ENCODE measurements around the gene ATP6V0C.
"Not testable (repeated sequence)": the region's sequence is repeated elsewhere in the genome, so short reads cannot be mapped to it uniquely, and the experiment has no call there.

Gene ATP6V0C

DNA sequence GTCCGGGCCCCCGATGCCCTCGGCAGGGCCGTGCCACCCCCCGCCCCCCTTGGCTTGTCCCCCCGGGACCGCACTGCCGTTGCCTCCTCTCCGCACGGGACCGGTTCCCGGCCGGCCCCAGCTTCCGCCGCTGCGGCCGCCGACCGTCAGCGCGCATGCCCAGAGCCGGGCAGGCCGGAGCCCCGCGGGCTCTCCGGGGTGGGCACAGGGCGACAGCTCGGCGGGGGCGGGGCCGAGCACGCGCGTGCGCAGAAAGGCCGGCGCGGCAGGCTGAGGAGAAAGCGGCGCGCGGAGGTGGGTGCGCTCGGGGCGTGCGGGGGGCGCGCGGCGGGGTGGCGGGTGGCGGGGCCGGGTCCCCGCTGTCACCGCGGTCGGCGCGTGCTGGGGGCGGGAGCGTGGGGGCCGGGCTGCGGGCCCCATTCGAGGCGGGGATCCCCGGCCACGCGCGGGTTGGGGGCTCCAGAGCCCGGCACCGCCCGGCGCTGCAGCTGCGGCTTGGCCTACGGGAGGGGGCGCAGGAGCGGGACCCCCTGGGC lies 38.8 kb upstream of the ATP6V0C start, which contains the start of gene TBC1D24:
Gene TBC1D24, plus strand, starts transcription at position 251 of the 536 bp plus-strand sequence. CDS start 21,022 bp downstream, outside the sequence.
- DNase-seq (ENCODE audit: low read depth), result peak; percentile 71

- DNase-seq (ENCODE audit: low read depth), result no peak
Measured at GRCh38 chr16:2475413-2476344, 38.1 kb upstream of the ATP6V0C start.

DNA sequence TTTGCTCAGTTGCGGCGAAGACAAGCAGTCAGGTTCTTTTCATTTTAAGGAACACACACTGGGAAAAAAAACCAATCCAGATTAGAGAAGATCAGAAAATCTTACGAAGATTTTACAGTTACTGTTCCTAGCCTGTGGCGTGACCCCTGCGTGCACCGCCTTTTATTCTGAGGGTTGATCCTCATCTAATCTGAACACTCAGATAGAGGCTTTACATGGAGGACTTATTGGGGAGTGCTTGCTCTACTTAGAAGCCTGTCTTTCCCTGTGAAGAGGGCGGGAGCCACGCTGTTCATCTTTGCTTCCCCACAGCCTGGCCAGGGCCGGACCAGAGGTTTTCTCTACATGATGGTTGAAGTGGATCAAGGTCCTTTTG lies 37.4 kb upstream of the ATP6V0C start:
- no peak for DNase-seq (ENCODE audit: low read depth)

DNA sequence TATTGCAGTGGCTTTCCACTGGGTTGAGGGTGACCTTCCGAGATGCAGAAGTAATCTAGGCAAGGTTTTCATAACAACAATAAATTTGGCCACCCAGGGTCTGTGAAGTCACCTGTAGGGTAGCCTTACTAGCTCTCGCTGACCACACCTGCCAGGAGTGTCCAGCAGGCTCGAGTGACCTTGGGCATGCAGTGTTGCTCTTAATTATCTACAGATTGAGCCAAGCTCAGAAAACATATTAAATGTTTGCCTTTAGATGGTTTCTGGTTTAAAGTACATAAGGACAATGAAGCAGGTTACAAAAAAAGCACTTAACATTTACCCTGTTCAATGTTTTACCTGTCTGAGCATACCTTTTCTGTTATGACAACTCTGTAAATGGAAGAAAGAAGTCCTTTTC lies 37.0 kb upstream of the ATP6V0C start:
- DNase-seq (ENCODE audit: low read depth), result no peak

DNA sequence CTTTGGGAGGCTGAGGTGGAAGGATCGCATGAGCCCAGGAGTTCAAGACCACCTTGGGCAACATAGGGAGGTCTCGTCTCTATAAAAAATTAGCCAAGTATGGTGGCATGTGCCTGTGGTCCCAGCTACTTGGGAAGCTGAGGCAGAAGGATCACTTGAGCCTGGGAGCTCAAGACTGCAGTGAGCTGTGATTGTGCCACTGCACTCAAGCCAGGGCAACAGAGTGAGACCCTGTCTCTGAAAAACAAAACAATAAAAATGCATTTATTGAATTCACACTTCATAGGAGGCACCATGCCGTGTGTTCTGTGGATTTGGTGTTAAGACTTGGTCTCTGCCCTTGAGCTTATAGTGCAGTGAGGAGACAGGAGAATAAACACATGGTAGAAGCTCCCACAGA lies 36.4 kb upstream of the ATP6V0C start:
- DNase-seq (ENCODE audit: low read depth), result no peak

DNA sequence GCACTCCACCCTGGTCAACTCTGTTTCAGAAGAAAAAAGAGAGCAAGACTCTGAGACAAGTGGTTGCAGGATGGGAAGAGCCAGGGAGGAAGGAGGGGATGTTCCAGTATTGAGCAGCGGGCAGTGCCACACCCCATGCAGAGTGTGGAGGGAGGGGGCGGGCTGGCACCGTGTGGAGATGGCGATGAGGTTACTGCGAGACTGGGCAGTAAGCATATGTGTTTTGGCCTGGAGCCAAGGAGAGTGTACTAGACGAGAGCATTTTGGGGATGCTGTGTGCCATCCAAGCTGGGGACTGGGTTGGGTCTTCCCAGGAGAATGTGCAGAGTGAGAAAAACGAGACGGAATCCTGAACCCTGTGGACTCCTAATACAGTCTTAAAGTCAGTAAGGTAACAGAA lies 35.5 kb upstream of the ATP6V0C start:
- no peak for DNase-seq (ENCODE audit: low read depth)

DNA sequence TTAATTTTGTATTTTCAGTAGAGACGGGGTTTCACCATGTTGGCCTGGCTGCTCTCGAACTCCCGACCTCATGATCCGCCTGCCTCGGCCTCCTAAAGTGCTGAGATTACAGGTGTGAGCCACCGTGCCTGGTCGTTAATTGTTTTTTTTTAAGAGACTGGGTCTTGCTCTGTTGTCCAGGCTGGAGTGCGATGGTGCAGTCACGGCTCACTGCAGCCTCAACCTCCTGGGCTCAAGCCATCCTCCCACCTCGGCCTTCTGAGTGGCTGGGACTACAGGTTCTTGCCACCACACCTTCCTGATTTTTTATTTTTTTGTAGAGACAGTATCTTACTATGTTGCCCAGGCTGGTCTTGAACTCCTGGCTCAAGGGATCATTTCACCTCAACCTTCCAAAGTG lies 33.8 kb upstream of the ATP6V0C start:
- not testable (repeated sequence) for DNase-seq (ENCODE audit: low read depth)

DNA sequence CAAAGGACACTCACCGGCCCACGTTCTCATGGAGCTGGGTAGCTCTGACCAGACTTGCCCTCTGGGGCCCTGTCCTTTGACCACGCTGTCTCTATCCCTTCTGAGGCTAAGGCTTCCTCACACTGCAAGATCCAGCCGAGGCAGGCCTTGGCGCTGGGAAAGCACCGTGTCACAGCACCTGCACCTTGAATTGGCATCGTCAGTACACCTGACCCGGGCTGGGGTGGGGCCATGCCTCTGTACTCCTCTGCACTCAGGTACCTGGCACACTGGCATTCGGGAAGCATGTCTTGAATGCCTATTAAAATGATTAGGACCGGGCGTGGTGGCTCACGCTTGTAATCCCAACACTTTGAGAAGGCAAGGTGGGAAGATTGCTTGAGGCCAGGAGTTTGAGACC lies 32.8 kb upstream of the ATP6V0C start:
- no peak for DNase-seq (ENCODE audit: low read depth)

DNA sequence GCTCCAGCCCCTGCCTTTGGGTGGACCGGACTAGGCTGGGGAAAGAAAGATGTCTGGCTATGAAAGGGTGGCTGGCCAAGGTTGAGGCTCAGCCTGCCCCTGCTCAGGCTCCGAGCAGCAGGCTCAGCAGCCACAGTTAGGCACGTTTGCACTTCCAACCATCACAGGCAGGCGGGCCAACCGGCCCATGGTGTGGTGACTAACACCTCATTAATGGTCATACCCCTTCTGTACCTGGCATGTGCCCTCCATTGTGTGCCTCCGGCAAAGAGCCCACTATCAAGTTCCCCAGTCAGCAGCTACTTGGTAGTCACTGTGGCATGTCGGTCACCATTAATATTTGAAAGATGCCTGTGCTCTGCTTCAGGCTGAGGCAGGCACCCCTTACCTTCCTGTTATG lies 32.1 kb upstream of the ATP6V0C start:
- DNase-seq (ENCODE audit: low read depth), result no peak

GRCh38 chr16:2482249-2482648 lies 31.5 kb upstream of the ATP6V0C start:
- no peak for DNase-seq (ENCODE audit: low read depth)

DNA sequence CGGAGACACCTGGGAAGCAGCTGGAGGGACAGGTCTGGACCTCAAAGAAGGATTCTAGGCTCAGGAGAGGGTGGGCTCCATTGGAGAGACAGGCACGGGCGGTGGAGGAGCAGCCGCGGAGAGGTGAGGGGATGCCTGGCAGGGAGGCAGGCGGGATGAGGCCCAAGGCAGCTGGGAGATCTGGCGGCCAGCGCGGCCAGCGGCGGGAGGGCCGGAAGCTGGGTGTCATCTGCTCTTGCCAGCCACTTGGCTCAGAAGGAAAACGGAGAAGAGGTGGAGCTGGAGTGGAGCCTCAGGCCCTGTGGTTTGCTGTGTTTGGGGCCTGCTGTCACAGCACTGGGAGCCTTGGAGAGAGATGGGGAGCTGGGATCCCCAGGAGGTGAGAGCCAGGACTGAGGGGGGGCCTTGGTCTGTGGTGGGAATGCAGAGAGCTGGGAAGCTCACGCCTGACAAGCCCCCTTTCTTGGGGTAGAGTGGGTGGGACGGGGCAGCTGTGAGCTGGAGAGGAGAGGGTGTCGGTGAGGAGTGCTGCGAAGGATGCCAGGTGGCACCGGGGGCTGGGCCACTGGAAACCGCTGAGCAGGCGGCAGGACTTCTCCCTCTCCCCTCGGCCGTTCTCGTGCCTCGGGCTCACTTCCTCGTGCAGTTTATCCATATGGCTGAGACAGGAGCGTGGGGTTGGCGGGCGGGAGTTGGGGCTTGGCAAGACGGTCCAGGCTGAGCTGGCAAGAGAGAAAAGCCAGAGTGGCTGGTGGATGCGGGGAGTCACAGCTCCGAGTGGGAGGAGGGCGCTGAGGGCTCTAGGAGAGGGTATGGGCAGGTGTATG lies 30.8 kb upstream of the ATP6V0C start:
- DNase-seq (ENCODE audit: low read depth), result no peak

- no peak for DNase-seq (ENCODE audit: low read depth)
Measured at GRCh38 chr16:2483939-2484897, 29.5 kb upstream of the ATP6V0C start.

DNA sequence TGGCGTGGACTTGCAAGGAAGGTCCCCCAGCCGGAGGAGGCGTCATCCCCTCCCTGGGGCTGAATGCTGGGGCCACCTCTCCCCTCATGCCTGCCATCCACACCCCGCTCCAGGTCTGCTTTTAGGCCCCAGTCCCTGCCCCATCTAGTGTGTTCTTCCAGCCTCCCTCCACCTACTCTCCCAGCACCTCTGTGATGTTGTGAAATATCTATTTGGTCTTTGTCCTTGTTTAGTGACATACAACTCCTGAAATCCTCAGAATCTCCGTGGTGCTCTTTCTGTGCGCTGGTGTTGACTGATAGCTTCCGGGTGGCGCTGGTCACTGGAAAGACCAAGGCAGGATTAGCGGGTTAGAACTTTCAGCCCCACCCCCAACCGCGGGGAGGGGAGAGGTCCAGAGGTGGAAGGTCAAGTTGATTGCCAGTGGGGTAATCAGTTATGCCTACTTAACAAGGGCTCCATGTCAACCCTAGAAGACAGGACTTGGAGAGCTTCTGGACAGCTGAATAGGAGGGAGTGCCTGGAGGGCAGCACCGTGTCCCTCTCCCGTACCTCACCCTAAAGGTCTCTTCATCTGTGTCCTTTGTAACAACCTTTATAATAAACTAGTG lies 28.7 kb upstream of the ATP6V0C start:
- DNase-seq (ENCODE audit: low read depth), result no peak

DNA sequence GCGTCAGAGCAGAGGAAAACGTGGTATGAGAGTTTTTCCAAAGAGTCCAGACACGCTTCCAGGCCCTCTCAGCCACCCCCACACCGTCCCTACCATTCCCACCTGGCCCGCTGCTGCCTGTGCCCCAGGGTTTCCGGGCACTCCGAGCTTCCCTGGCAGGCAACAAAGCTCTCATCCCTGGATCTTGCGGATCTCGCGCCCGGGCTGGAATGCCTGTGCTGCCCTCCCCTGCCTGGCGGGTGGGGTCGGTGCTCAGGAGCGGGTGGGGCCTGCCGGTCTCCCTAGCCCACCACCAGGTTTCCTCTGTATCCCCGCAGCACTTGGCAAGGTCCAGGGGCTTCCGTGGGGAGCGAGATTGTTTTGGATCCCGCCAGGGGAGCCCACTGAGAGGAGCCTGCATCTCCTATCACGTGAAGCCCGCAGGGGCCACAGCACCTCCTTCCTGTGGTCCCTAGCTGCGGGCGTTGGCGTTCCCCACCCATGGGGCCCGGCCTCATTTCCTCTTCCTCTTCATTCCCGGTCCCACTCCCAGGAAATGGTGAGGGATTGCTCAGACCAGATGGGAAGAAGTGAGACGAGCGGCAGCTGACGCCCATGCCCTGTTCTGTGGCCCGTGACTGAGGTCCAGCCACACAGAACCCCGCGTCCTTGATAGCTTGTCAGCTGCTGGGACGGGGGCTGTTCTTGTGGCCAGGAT lies 27.8 kb upstream of the ATP6V0C start:
- no peak for DNase-seq (ENCODE audit: low read depth)

GRCh38 chr16:2486645-2487516 lies 26.9 kb upstream of the ATP6V0C start:
- DNase-seq (ENCODE audit: low read depth), result no peak

DNA sequence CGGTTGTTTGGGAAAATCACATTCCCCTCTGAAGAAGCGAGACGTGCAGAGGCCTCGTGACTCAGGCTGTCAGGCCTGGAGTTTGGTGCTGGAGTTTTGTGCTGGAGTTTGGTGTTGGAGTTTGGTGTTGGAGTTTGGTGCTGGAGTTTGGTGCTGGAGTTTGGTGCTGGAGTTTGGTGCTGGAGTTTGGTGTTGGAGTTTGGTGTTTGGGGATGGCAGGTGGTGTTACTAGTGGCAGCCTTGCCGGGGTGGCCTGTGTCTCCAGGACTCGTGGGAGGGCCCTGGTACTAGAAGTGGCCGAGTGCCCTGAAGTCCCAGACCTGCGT lies 26.3 kb upstream of the ATP6V0C start:
- DNase-seq (ENCODE audit: low read depth), result no peak

- DNase-seq (ENCODE audit: low read depth), result no peak
Measured at GRCh38 chr16:2487903-2488531, 25.7 kb upstream of the ATP6V0C start.

GRCh38 chr16:2489581-2489980 lies 24.2 kb upstream of the ATP6V0C start:
- no peak for DNase-seq (ENCODE audit: low read depth)
